ENCODE data around the gene GNAI3.

GRCh38 chr1:109667452-109668122, 119.2 kb downstream of the GNAI3 start, which contains the start of gene GSTM2:
- TF ChIP-seq CTCF (IDR thresholded peaks at IDR 0.05; ENCODE audit: extremely low read depth in 1 of 2, insufficient read depth in 1 of 2, low read depth in 1 of 2, low read length in 2 of 2) (no peak), MAX (IDR thresholded peaks at IDR 0.05; ENCODE audit: insufficient read depth, insufficient read length) (no peak), EZH2 (IDR thresholded peaks at IDR 0.05; ENCODE audit: borderline replicate concordance, low read depth, low read length, severe bottlenecking) (no peak), MYC (IDR thresholded peaks at IDR 0.05; ENCODE audit: low read depth, low read length) (no peak), POLR2AphosphoS5 (IDR thresholded peaks at IDR 0.05; ENCODE audit: insufficient read depth, low read depth, low read length) (no peak), POLR2A (IDR thresholded peaks at IDR 0.05; ENCODE audit: low read depth, low read length) (no peak), FOS (IDR thresholded peaks at IDR 0.05; ENCODE audit: borderline replicate concordance, insufficient read depth, low read length) (no peak), GATA2 (IDR thresholded peaks at IDR 0.05; ENCODE audit: insufficient read depth, insufficient read length, low read depth, low read length) (no peak)

Data from endothelial cell of umbilical vein (primary cell).